22Rv1 (cell line): ENCODE results near the gene ZNF584.
A peak's percentile ranks its signal among the peaks of the same experiment; 100 is the strongest.

Experiments
- H3K27ac ChIP-seq: fragments of 450-650 bp; 2 replicates; pipeline ENCODE4 v1.5.1; 2017
- CTCF ChIP-seq: fragments of 450-650 bp; IDR thresholded peaks from 2 replicates; pipeline ENCODE4 v1.5.1; 2017; ENCODE audit warnings: mild to moderate bottlenecking
- ZFX ChIP-seq: fragments of 450-650 bp; IDR thresholded peaks from 2 replicates; pipeline ENCODE4 v1.6.1; 2017; ENCODE audit warnings: antibody characterized with exemption, borderline replicate concordance

The ZNF584 gene

GRCh38 chr19:58408152-58409009 is at the start of gene ZNF584:
Gene ZNF584, plus strand, starts transcription at chr19:58408649. Its CDS starts 499 bp downstream, at chr19:58409148.
- peak within 1 kb of the TSS; percentile 85 for H3K27ac ChIP-seq
- TF ChIP-seq CTCF (peak; percentile 22; the same call in 1 of the 2 replicates), ZFX (no peak)

GRCh38 chr19:58361900-58362271 is 46.6 kb upstream of the ZNF584 start:
- TF ChIP-seq ZFX (no peak), CTCF (no peak)
- H3K27ac ChIP-seq: peak overlapping the region; percentile 99

GRCh38 chr19:58362272-58362994 is 46.0 kb upstream of the ZNF584 start, which contains the start of gene ZNF497:
Gene ZNF497, minus strand, starts transcription at chr19:58362751. Its CDS starts 5,116 bp downstream, at chr19:58357635.
- H3K27ac ChIP-seq: peak within 1 kb of the TSS; percentile 99
- no peak for TF ChIP-seq ZFX
- TF ChIP-seq CTCF: no peak

- H3K27ac ChIP-seq: 0 out of 2 replicates have a peak overlapping the region, but pooled peaks have one; percentile 99
- no peak for TF ChIP-seq ZFX
- TF ChIP-seq CTCF: no peak
These were observed 44.3 kb upstream of the ZNF584 start for GRCh38 chr19:58364146-58364545.

GRCh38 chr19:58366585-58367430 is 41.6 kb upstream of the ZNF584 start:
- H3K27ac ChIP-seq: no peak overlapping the region
- TF ChIP-seq ZFX: no peak
- TF ChIP-seq CTCF: no peak

GRCh38 chr19:58367698-58368454 is 40.6 kb upstream of the ZNF584 start:
- H3K27ac ChIP-seq: no peak overlapping the region
- no peak for TF ChIP-seq ZFX
- no peak for TF ChIP-seq CTCF
